Testis (tissue), 2 donors: ENCODE measurements around the gene EXOSC1.

Source experiments
- POLR2A ChIP-seq: fragments of 450-650 bp; IDR thresholded peaks from one replicate; pipeline ENCODE4 v1.6.1; 2017; ENCODE audit warnings: antibody characterized with exemption, mild to moderate bottlenecking, moderate library complexity
- TF ChIP-seq, protein P1 (sequence below), 3 experiments: fragments of 450-650 bp in 2 of 3; fragments of 200-600 bp in 1 of 3; sonication (generic) in 1 of 3; IDR thresholded peaks; one replicate each; pipeline ENCODE4 v1.5.1; 2016 to 2019; ENCODE audit warnings: antibody characterized with exemption in 3 of 3, mild to moderate bottlenecking in 2 of 3, moderate library complexity in 1 of 3

DNA sequence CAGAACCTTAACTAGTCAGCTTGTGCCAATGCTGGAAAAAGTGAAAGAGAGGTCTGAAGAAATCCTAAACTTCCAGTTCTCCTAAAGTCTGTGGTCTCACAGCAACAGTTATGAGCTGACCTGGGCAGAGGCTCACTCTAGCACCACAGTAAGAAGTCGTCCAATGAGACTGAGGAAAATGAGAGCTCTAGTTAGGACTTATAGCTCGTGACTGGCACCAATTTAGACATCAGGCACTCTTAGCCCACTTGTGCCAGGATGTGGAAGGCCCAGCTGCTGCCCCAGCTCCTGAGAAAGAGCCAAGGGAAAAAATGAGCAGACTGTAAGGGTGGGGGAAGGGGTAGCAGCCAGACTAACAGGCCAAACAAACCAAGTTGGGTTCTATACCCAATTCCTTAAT, 44.8 kb upstream of the EXOSC1 start:
- TF ChIP-seq, protein P1, sequence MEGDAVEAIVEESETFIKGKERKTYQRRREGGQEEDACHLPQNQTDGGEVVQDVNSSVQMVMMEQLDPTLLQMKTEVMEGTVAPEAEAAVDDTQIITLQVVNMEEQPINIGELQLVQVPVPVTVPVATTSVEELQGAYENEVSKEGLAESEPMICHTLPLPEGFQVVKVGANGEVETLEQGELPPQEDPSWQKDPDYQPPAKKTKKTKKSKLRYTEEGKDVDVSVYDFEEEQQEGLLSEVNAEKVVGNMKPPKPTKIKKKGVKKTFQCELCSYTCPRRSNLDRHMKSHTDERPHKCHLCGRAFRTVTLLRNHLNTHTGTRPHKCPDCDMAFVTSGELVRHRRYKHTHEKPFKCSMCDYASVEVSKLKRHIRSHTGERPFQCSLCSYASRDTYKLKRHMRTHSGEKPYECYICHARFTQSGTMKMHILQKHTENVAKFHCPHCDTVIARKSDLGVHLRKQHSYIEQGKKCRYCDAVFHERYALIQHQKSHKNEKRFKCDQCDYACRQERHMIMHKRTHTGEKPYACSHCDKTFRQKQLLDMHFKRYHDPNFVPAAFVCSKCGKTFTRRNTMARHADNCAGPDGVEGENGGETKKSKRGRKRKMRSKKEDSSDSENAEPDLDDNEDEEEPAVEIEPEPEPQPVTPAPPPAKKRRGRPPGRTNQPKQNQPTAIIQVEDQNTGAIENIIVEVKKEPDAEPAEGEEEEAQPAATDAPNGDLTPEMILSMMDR (IDR thresholded peaks at IDR 0.05): no peak
- no peak for TF ChIP-seq POLR2A
